Activated CD4-positive, alpha-beta T cell treated with anti-CD3 and anti-CD28 coated beads, Interleukin-2, amount 10 ng/mL, durations not matched to agents 24 days and 14 days (primary cell): ENCODE measurements around the gene TK2. TPM values are rescaled to one million over a fixed set of nuclear protein-coding genes. Genes with fewer than 3 reads are reported as not detected.
"Not testable (repeated sequence)": the region's sequence is repeated elsewhere in the genome, so short reads cannot be mapped to it uniquely, and the experiment has no call there.

ENCODE experiments used
- DNase-seq: peaks from one replicate; pipeline ENCODE4 v3.0.0; 2022
- H3K27ac Mint-ChIP-seq: one replicate; pipeline ENCODE4 v1.8.0; 2022; ENCODE audit warnings: mild to moderate bottlenecking, mixed read lengths
- H3K27me3 Mint-ChIP-seq: one replicate; pipeline ENCODE4 v1.8.0; 2022; ENCODE audit warnings: mixed read lengths
- H3K36me3 Mint-ChIP-seq: one replicate; pipeline ENCODE4 v1.8.0; 2022; ENCODE audit warnings: low read depth, mild to moderate bottlenecking, mixed read lengths
- H3K4me1 Mint-ChIP-seq: one replicate; pipeline ENCODE4 v1.8.0; 2021; ENCODE audit warnings: mixed read lengths
- H3K4me3 Mint-ChIP-seq: one replicate; pipeline ENCODE4 v1.8.0; 2022; ENCODE audit warnings: mild to moderate bottlenecking, moderate library complexity, mixed read lengths
- H3K9me3 Mint-ChIP-seq: one replicate; pipeline ENCODE4 v1.8.0; 2021; ENCODE audit warnings: mixed read lengths
- intact Hi-C: fragments of 100-400 bp; cut with micrococcal nuclease; formaldehyde crosslinking; loops from one replicate; pipeline ENCODE4 v1.15.1; 2023
- total RNA-seq: library from RNA; stranded (reverse); gene quantifications from 2 replicates; pipeline ENCODE4 v1.2.3, GENCODE V29; 2022

The TK2 gene
- total RNA-seq, 1 donor from 2014 or later = 5.8 TPM

DNA sequence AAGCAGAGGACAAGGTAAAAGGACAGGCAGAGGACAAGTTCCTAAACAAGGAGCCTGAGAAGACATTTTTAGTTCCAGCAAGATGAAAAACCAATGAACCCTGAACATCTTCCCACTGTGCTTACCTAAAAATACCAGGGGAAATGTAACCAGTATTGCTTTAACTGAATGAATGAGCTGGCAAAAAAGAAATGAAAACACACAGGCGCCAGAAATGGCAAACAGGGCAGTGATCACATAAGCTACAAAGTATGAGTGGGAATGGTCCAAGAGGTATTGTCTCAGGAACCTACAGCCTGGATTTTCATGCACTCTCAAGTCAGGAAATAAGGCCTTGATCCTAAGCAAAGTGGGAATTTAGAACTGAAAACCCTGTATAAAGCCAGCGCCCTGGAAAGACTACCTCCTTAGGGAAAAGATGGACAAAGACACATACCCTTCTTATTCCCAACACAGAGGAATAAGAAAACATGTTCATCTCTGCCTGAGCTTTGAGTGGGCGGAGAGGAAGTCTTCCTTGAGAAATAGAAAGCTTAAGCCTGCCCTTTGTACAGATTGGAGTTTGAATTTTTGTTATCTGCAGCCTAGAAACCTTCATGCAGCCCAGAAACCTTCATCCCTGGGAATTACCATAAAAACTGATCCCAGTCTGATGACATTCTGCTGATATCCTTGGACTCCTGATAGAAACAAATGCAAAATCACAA lies 31.5 kb upstream of the TK2 start:
- Mint-ChIP-seq H3K4me3 (no peak overlapping the region), H3K27ac (no peak overlapping the region), H3K27me3 (peaks cover 31% of the 10 kb centered on the region), H3K36me3 (peaks cover 23% of the 10 kb centered on the region), H3K4me1 (peaks cover 23% of the 10 kb centered on the region), H3K9me3 (no peaks in the 10 kb centered on the region)
- DNase-seq = no peak
- intact Hi-C loops = no loop called here

- H3K36me3 Mint-ChIP-seq = peaks cover 25% of the 10 kb centered on the region
- H3K27me3 Mint-ChIP-seq = peaks cover 31% of the 10 kb centered on the region
- H3K27ac Mint-ChIP-seq = no peak overlapping the region
- no peaks in the 10 kb centered on the region for H3K9me3 Mint-ChIP-seq
- no peak for DNase-seq
- peaks cover 20% of the 10 kb centered on the region for H3K4me1 Mint-ChIP-seq
- no peak overlapping the region for H3K4me3 Mint-ChIP-seq
- intact Hi-C loops = no loop called here
Measured at GRCh38 chr16:66580605-66581209, 30.8 kb upstream of the TK2 start.

DNA sequence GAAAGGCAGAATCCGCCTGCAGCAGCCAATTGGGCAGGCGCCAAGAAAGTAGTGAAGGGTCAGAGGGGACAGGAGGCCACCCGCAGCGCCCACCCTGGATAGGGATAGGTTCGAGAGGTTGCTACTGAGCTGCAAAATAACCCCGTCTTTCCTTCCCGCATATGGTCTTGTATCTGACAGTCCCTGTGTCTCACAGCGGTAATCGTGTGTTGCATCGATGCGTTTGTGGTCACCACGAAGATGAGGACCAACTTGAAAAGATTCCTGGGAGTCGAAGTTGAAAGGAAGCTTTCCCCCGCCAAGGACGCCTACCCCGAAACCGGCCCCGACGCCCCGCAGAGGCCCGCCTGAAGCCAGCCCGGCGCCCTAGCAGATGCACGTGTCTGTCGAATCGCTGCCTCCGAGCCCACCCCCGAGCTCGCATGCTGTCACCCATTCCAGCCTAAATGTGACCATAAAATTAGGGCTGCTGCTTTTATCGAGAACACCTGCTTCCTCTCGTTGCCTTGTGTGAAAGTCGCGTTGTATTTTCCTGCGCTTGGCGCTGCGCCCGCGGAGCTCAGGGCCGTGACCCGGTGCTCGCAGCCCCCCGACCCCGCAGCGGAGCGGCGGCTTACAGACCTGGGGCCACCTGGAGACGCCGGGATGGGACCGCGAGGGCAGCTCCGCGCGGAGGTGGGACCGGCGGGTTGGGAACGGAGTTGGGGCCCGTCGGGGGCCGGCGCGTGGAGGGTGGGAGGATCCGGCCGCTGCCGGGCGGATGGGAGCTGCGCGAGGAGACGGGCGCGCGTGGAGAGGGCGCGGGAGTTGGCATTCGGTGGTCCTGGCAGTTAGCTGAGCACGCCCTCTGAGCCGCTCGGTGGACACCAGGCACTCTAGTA lies 29.0 kb upstream of the TK2 start, which contains the start of gene CMTM2:
Gene CMTM2, plus strand, starts transcription at position 813 of the 881 bp plus-strand sequence. CDS start 145 bp downstream, outside the sequence.
- H3K36me3 Mint-ChIP-seq = peaks cover 28% of the 10 kb centered on the region
- no peaks in the 10 kb centered on the region for H3K9me3 Mint-ChIP-seq
- intact Hi-C loops = no loop called here
- peak within 1 kb of the TSS; percentile 39 for H3K4me3 Mint-ChIP-seq
- no peak within 1 kb of the TSS for H3K27ac Mint-ChIP-seq
- H3K27me3 Mint-ChIP-seq = peaks cover 31% of the 10 kb centered on the region
- H3K4me1 Mint-ChIP-seq = peaks cover 18% of the 10 kb centered on the region
- no peak for DNase-seq

- Mint-ChIP-seq H3K9me3 (no peaks in the 10 kb centered on the region), H3K36me3 (peaks cover 34% of the 10 kb centered on the region), H3K4me3 (no peak overlapping the region), H3K27ac (no peak overlapping the region), H3K27me3 (peaks cover 31% of the 10 kb centered on the region), H3K4me1 (peaks cover 18% of the 10 kb centered on the region)
- intact Hi-C loops = no loop called here
- DNase-seq = no peak
Measured at GRCh38 chr16:66576296-66576695, 26.4 kb upstream of the TK2 start.

GRCh38 chr16:66575060-66575459 lies 25.1 kb upstream of the TK2 start:
- Mint-ChIP-seq H3K27me3 (peaks cover 26% of the 10 kb centered on the region), H3K27ac (no peak overlapping the region), H3K9me3 (no peaks in the 10 kb centered on the region), H3K4me3 (no peak overlapping the region), H3K36me3 (peaks cover 31% of the 10 kb centered on the region), H3K4me1 (peaks cover 13% of the 10 kb centered on the region)
- intact Hi-C loops = no loop called here
- DNase-seq = no peak

GRCh38 chr16:66574531-66574930 lies 24.6 kb upstream of the TK2 start:
- Mint-ChIP-seq H3K9me3 (no peaks in the 10 kb centered on the region), H3K27me3 (peaks cover 21% of the 10 kb centered on the region), H3K4me3 (no peak overlapping the region), H3K4me1 (peaks cover 13% of the 10 kb centered on the region), H3K27ac (no peak overlapping the region), H3K36me3 (peaks cover 32% of the 10 kb centered on the region)
- DNase-seq = no peak
- intact Hi-C loops = no loop called here

DNA sequence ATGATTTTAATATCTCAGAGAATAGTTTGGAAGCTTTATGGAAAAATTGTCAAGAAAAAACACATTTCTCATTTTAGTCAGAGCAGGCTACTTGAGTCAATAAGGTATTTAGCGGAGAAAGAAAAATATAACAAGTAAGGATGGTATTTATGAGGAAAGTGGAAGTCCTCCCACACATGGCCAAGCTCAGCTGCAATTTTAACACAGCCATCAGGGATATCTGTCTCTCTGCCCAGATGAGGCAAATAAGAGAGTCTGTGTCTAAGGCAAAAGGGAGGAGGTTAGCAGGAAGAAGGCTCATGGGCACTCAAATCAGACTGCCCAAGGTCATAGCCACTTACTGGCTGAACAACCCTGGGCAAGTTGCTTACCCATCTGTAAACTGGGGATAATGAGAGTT lies 24.2 kb upstream of the TK2 start:
- intact Hi-C loops = no loop called here
- H3K36me3 Mint-ChIP-seq = peaks cover 31% of the 10 kb centered on the region
- DNase-seq = no peak
- no peak overlapping the region for H3K4me3 Mint-ChIP-seq
- H3K4me1 Mint-ChIP-seq = peaks cover 13% of the 10 kb centered on the region
- H3K27ac Mint-ChIP-seq = no peak overlapping the region
- H3K27me3 Mint-ChIP-seq = peaks cover 18% of the 10 kb centered on the region
- H3K9me3 Mint-ChIP-seq = no peaks in the 10 kb centered on the region

DNA sequence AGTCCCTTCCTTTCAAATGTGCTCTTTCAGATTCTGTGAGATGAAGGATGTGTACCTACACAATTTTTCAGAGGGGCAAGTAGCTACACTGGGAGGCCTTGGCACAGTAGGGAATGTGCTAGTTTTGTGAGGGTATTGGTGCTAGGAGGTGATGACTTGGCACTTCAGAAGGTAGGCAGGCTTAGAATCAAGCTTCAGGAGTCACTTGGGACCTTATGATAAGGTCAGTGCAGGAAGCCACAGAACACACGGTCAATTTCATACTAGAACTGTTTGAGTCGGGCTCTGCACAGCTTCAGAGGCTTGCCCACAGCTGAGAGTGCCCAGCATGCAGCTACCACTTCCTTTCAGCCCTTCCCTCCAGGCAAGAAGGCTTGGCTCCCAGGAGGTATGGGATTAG lies 22.4 kb upstream of the TK2 start:
- Mint-ChIP-seq H3K27me3 (peaks cover 3% of the 10 kb centered on the region), H3K4me3 (no peak overlapping the region), H3K36me3 (peaks cover 27% of the 10 kb centered on the region), H3K9me3 (no peaks in the 10 kb centered on the region), H3K4me1 (peaks cover 7% of the 10 kb centered on the region), H3K27ac (peak overlapping the region; percentile 54)
- intact Hi-C loops = no loop called here
- DNase-seq = no peak

DNA sequence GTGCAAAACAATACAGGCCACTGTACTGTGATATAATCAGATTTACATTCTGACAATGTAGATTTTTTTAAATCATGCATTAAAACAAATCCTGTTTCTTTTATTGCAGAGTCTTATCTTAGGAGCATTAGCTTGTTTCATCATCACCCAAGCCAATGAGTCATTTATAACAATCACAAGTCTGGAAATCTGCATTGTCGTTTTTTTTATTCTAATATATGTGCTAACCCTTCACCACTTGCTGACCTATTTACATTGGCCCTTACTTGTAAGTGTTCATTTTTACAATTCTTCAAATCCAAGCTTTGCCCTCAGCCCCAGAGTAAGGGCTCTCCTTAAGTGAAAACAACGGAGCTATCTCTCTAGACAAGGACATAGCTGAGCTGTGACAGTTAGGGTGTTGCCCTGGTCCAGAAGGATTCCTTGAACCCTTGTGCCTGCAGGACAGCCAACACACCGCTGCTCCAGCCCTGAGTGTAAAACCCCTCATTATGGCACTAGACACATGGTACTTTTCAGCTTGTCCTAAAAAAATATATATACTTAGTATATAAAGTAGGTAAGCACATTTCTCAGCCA lies 20.0 kb upstream of the TK2 start:
- no peak overlapping the region for H3K4me3 Mint-ChIP-seq
- H3K27ac Mint-ChIP-seq = no peak overlapping the region
- no peaks in the 10 kb centered on the region for H3K27me3 Mint-ChIP-seq
- DNase-seq = no peak
- peaks cover 8% of the 10 kb centered on the region for H3K4me1 Mint-ChIP-seq
- H3K9me3 Mint-ChIP-seq = no peaks in the 10 kb centered on the region
- intact Hi-C loops = no loop called here
- peaks cover 45% of the 10 kb centered on the region for H3K36me3 Mint-ChIP-seq

DNA sequence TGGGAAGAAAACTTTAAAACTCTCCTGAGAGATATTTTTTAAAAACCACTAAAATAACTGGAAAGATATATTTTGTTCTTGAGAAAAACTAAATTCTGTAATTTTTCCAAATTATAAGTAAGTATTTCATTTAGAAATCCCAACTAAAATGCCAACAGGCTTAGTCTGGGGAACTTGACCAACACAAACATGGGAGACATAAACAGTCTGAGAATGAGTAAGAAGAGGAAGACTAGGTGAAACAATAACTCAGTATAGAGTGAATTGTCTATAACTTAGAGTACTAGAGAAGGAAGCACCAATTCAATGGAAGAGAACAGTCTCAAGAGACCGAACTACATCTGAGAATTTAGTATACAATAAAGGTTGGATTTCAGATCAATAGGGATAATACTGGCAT lies 19.2 kb upstream of the TK2 start:
- no peak overlapping the region for H3K4me3 Mint-ChIP-seq
- DNase-seq = no peak
- no peaks in the 10 kb centered on the region for H3K27me3 Mint-ChIP-seq
- H3K27ac Mint-ChIP-seq = no peak overlapping the region
- intact Hi-C loops = no loop called here
- no peaks in the 10 kb centered on the region for H3K9me3 Mint-ChIP-seq
- H3K36me3 Mint-ChIP-seq = peaks cover 47% of the 10 kb centered on the region
- peaks cover 11% of the 10 kb centered on the region for H3K4me1 Mint-ChIP-seq

DNA sequence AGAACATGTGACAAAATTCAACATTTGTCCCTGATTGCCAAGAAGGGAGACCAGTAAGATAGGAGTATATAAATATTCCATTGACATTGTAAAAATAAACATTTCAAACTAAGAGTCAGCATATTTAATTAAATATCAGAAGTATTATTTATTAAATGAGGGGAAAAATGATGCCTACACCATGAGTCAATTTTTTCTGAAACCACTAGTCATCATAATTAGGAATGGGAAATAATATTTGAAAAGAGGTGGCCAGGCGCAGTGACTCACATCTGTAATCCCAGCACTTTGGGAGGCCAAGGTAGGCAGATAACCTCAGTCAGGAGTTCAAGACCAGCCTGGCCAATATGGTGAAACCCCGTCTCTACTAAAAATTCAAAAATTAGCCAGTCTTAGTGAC lies 18.4 kb upstream of the TK2 start:
- intact Hi-C loops = no loop called here
- Mint-ChIP-seq H3K27ac (no peak overlapping the region), H3K36me3 (peaks cover 51% of the 10 kb centered on the region), H3K9me3 (no peaks in the 10 kb centered on the region), H3K4me3 (no peak overlapping the region), H3K27me3 (no peaks in the 10 kb centered on the region), H3K4me1 (peaks cover 16% of the 10 kb centered on the region)
- DNase-seq = no peak

DNA sequence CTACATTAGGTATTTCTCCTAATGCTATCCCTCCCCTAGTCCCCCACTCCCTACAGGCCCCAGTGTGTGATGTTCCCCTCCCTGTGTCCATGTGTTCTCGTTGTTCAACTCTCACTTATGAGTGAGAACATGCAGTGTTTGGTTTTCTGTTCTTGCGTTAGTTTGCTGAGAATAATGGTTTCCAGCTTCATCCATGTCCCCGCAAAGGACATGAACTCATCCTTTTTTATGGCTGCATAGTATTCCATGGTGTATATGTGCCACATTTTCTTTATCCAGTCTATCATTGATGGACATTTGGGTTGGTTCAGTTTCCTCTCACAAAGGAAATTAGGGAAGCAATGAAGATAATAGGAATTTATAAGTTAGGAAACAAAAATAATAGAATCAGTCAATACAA lies 17.3 kb upstream of the TK2 start:
- H3K4me3 Mint-ChIP-seq, H3K27me3 Mint-ChIP-seq, DNase-seq, H3K9me3 Mint-ChIP-seq, H3K27ac Mint-ChIP-seq, intact Hi-C loops: not testable (repeated sequence)
- peaks cover 57% of the 10 kb centered on the region for H3K36me3 Mint-ChIP-seq
- peaks cover 19% of the 10 kb centered on the region for H3K4me1 Mint-ChIP-seq

DNA sequence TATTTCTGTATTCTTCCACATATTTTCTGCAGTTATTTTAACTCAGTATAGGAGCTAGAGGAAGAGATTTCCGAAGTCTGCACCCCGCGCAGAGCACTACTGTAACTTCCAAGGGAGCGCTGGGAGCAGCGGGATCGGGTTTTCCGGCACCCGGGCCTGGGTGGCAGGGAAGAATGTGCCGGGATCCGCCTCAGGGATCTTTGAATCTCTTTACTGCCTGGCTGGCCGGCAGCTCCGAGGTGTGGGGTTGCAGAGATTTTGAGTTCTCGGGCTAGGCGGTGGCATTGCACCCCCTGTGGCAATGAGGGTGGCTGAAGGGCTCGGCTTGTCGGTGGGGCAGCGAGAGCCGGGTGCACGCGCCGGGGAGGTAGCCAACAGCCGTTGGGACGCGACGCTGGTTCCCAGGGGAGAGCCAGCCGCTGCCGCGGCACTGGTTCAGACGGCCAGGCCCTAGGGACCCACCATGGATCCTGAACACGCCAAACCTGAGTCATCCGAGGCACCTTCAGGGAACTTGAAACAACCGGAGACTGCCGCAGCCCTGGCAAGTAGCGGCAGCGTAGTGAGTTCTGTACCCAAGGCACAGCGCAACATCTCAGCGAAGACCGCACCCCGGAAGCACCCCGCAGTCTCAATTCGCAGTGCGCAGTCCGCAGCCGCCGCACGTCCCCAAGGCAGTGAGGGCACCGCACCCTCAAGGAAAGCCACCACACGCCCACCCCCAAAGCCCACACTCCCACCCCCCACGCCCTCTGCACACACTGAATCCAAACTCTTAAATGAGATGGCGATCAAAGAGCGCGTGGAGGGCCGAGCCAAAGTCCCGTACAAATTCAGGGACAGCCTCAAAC lies 16.4 kb upstream of the TK2 start, which contains the start of gene CMTM1:
Gene CMTM1, plus strand, starts transcription at position 389 of the 851 bp plus-strand sequence. Its CDS starts 75 bp downstream, at position 464.
- Mint-ChIP-seq H3K4me3 (no peak within 1 kb of the TSS), H3K4me1 (peaks cover 21% of the 10 kb centered on the region), H3K36me3 (peaks cover 58% of the 10 kb centered on the region), H3K9me3 (no peaks in the 10 kb centered on the region), H3K27me3 (no peaks in the 10 kb centered on the region), H3K27ac (no peak within 1 kb of the TSS)
- intact Hi-C loops = no loop called here
- DNase-seq = no peak
